Measurements from ENCODE around the gene PLPP1. TPM values are rescaled to one million over a fixed set of nuclear protein-coding genes. Genes with fewer than 3 reads are reported as not detected.
"Not testable (repeated sequence)": the region's sequence is repeated elsewhere in the genome, so short reads cannot be mapped to it uniquely, and the experiment has no call there.

PLPP1 gene
- total RNA-seq, 1 experiment from 2014 or later = 7.5 TPM

DNA sequence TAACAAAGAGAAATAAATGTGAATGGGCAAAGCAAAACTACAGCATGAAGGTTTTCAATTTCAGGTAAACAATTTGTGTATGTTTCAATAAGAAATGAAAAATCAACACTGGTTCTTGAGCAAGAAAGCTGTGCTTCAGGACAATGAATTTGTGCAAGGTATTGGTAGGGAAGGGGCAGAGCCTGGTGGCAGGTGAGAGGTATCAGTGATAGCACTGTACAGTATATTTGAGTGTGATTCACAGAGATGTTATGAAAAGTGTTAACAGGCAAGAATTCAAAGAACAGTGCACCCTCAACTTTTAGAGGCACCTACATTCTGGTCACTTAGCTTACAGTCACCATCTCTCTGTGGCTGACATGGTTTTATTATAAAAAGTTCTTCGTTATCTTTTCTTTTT, 25.7 kb downstream of the PLPP1 start:
- BruUV-seq (replicated peaks) = no TSS peak
- intact Hi-C loops (cut with micrococcal nuclease) = no loop called here
- ChIA-PET CTCF (no interaction called here), POLR2A (interaction anchor here (1.0 kb wide), 1 partner anchor 25 kb away, joined by 3 read pairs; the partner anchor contains the start of gene PLPP1)
- TF ChIP-seq CTCF (IDR thresholded peaks at IDR 0.05; ENCODE audit: unreplicated experiment) = no peak
- Mint-ChIP-seq H3K9me3 (ENCODE audit: unreplicated experiment) (no peaks in the 10 kb centered on the region), H3K27ac (ENCODE audit: low read depth, unreplicated experiment) (no peak overlapping the region), H3K4me3 (ENCODE audit: unreplicated experiment) (no peak overlapping the region), H3K36me3 (ENCODE audit: insufficient read depth, unreplicated experiment) (no peaks in the 10 kb centered on the region), H3K4me1 (ENCODE audit: insufficient read depth, unreplicated experiment) (peaks cover 9% of the 10 kb centered on the region), H3K27me3 (ENCODE audit: insufficient read depth, unreplicated experiment) (no peaks in the 10 kb centered on the region)
- DNase-seq (ENCODE audit: unreplicated experiment) = no peak

DNA sequence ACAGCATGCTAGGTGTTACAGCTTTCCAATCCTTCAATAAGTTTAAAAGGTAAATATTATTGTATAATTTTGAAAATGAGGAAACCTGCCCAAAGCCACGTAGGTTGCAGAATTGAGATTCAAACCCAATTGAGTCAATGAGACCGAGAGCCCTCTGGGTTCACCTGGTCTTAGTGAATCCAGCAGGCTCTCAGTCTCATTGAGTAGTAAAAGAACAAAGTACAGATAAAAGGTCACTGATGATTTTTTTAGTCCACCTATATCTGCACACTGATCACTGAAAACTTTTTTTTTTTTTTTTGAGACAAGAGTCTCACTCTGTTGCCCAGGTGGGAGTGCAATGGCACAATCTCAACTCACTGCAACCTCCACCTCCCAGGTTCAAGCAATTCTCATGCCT, 27.2 kb downstream of the PLPP1 start:
- TF ChIP-seq CTCF (IDR thresholded peaks at IDR 0.05; ENCODE audit: unreplicated experiment) = no peak
- no TSS peak for BruUV-seq (replicated peaks)
- ChIA-PET POLR2A (interaction anchor here (0.6 to 0.7 kb wide), 2 partner anchors 14 to 49 kb away, joined by 3 to 5 read pairs; no protein-coding TSS in a partner anchor), CTCF (interaction anchor here (1.0 kb wide), 1 partner anchor 12 kb away, joined by 3 read pairs; no protein-coding TSS in a partner anchor)
- Mint-ChIP-seq H3K4me1 (ENCODE audit: insufficient read depth, unreplicated experiment) (peaks cover 9% of the 10 kb centered on the region), H3K27ac (ENCODE audit: low read depth, unreplicated experiment) (no peak overlapping the region), H3K36me3 (ENCODE audit: insufficient read depth, unreplicated experiment) (no peaks in the 10 kb centered on the region), H3K9me3 (ENCODE audit: unreplicated experiment) (no peaks in the 10 kb centered on the region), H3K27me3 (ENCODE audit: insufficient read depth, unreplicated experiment) (no peaks in the 10 kb centered on the region), H3K4me3 (ENCODE audit: unreplicated experiment) (no peak overlapping the region)
- intact Hi-C loops (cut with micrococcal nuclease) = no loop called here
- no peak for DNase-seq (ENCODE audit: unreplicated experiment)

DNA sequence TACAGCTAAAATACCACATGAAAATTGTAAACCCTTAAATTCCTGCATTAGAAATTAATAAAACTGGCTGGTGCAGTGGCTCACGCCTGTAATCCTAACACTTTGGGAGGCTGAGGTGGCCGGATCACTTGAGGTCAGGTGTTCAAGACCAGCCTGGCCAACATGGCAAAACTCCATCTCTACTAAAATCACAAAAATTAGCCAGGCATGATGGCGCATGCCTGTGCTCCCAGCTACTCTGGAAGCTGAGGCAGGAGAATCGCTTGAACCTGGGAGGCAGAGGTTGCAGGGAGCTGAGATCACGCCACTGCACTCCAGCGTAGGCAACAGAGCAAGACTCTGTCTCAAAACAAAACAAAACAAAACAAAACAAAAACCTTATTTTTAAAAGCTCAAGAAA, 29.1 kb downstream of the PLPP1 start:
- H3K4me3 Mint-ChIP-seq (ENCODE audit: unreplicated experiment); H3K27me3 Mint-ChIP-seq (ENCODE audit: insufficient read depth, unreplicated experiment); H3K4me1 Mint-ChIP-seq (ENCODE audit: insufficient read depth, unreplicated experiment); POLR2A ChIA-PET; H3K36me3 Mint-ChIP-seq (ENCODE audit: insufficient read depth, unreplicated experiment); H3K27ac Mint-ChIP-seq (ENCODE audit: low read depth, unreplicated experiment); DNase-seq (ENCODE audit: unreplicated experiment); H3K9me3 Mint-ChIP-seq (ENCODE audit: unreplicated experiment); intact Hi-C loops (cut with micrococcal nuclease); BruUV-seq (replicated peaks): not testable (repeated sequence)
- CTCF ChIA-PET = interaction anchor here (0.6 kb wide), 1 partner anchor 30 kb away, joined by 3 read pairs; no protein-coding TSS in a partner anchor

GRCh38 chr5:55503917-55504316, 30.8 kb downstream of the PLPP1 start:
- H3K27ac Mint-ChIP-seq (ENCODE audit: low read depth, unreplicated experiment); CTCF ChIA-PET; H3K36me3 Mint-ChIP-seq (ENCODE audit: insufficient read depth, unreplicated experiment); H3K4me1 Mint-ChIP-seq (ENCODE audit: insufficient read depth, unreplicated experiment); H3K4me3 Mint-ChIP-seq (ENCODE audit: unreplicated experiment); H3K27me3 Mint-ChIP-seq (ENCODE audit: insufficient read depth, unreplicated experiment); H3K9me3 Mint-ChIP-seq (ENCODE audit: unreplicated experiment); DNase-seq (ENCODE audit: unreplicated experiment); BruUV-seq (replicated peaks); POLR2A ChIA-PET; intact Hi-C loops (cut with micrococcal nuclease): not testable (repeated sequence)

DNA sequence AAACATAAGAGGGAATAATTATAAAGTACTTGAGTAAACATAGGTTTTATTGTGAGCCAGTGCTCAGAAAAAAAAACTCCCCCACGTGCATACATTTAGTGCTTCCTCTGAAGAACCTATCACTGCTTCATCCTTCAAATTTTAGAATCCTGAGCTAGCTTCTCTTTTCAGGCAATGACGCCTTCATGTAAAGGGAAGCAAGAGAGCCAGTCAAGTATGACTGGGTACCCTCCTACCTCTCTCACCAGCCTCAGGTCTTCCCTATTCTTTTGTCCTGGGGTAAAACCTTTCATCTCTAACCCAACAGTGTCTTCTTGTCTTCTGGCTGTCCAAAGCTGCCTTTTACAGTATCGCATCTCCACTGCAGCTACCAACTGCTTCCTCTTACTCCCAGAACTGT, 32.0 kb downstream of the PLPP1 start:
- Mint-ChIP-seq H3K9me3 (ENCODE audit: unreplicated experiment) (no peaks in the 10 kb centered on the region), H3K27me3 (ENCODE audit: insufficient read depth, unreplicated experiment) (no peaks in the 10 kb centered on the region), H3K27ac (ENCODE audit: low read depth, unreplicated experiment) (no peak overlapping the region), H3K4me1 (ENCODE audit: insufficient read depth, unreplicated experiment) (no peaks in the 10 kb centered on the region), H3K4me3 (ENCODE audit: unreplicated experiment) (no peak overlapping the region), H3K36me3 (ENCODE audit: insufficient read depth, unreplicated experiment) (no peaks in the 10 kb centered on the region)
- ChIA-PET CTCF (no interaction called here), POLR2A (interaction anchor here (0.7 kb wide), 1 partner anchor 10 kb away, joined by 3 read pairs; no protein-coding TSS in a partner anchor)
- DNase-seq (ENCODE audit: unreplicated experiment) = no peak
- no TSS peak for BruUV-seq (replicated peaks)
- TF ChIP-seq CTCF (IDR thresholded peaks at IDR 0.05; ENCODE audit: unreplicated experiment) = no peak
- intact Hi-C loops (cut with micrococcal nuclease) = no loop called here
